Measurements from ENCODE around the gene MTIF3.
"Not testable (repeated sequence)": the region's sequence is repeated elsewhere in the genome, so short reads cannot be mapped to it uniquely, and the experiment has no call there.

- TF ChIP-seq, protein P1, sequence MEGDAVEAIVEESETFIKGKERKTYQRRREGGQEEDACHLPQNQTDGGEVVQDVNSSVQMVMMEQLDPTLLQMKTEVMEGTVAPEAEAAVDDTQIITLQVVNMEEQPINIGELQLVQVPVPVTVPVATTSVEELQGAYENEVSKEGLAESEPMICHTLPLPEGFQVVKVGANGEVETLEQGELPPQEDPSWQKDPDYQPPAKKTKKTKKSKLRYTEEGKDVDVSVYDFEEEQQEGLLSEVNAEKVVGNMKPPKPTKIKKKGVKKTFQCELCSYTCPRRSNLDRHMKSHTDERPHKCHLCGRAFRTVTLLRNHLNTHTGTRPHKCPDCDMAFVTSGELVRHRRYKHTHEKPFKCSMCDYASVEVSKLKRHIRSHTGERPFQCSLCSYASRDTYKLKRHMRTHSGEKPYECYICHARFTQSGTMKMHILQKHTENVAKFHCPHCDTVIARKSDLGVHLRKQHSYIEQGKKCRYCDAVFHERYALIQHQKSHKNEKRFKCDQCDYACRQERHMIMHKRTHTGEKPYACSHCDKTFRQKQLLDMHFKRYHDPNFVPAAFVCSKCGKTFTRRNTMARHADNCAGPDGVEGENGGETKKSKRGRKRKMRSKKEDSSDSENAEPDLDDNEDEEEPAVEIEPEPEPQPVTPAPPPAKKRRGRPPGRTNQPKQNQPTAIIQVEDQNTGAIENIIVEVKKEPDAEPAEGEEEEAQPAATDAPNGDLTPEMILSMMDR (IDR thresholded peaks at IDR 0.05) = not testable (repeated sequence)
- TF ChIP-seq EZH2 (IDR thresholded peaks at IDR 0.05; ENCODE audit: borderline replicate concordance, insufficient read depth, low read depth, low read length, poor library complexity, severe bottlenecking) = not testable (repeated sequence)
Measured at GRCh38 chr13:27400405-27400804, 50.0 kb downstream of the MTIF3 start.
